NOMO-1 treated with DMSO at 0.1 percent for 48 hours (cell line): ENCODE measurements around the gene FUT1.
A peak's percentile ranks its signal among the peaks of the same experiment; 100 is the strongest.

ENCODE experiments used
- DNase-seq: peaks from one replicate; lab custom pipeline; 2025; ENCODE audit not compliant: unreplicated experiment; lab: John Stamatoyannopoulos, UW

FUT1 gene

GRCh38 chr19:48741129-48741999 lies 11.1 kb downstream of the FUT1 start:
- no peak for DNase-seq

DNA sequence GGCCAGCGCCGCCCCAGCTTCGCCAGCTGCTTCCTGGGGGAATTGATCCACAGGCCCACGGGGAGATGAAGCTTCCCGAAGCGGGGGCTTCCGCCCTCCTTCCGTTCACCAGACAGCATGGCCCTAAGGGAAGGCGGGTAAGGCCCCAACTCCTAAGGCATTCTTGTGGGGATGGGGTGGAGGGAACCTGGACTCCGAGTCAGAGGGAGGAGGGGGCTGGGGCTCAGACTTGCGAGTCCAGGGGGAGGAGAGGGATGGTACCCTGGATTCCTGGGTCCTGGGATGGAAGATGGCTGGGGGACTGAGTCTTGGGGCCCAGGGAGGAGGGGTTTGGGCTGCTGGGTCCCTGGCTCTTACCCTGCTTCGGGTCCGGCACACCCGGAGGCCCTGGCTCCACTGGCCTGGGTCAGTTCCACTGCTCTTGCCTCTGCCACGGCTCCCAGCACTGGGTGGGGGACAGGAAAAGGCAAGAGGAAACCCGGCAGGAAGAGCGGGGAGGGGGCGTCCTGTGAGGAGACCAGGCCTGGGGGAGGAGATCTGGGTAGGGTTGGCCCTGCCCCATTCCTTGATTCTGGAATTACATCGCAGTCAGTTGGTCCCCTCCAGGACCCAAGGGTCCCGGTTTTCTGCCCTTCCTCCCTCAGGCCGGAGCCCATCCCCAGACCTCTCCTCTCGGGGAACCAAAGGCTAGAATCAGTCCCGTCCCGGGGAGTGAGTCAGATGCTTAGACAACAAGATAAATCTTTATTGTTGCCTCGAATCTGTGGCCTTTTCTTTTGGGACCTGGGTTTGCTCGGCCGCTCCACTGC lies 12.1 kb downstream of the FUT1 start, which contains the start of gene RASIP1:
TSS of gene RASIP1 (minus strand) at position 447 of the 809 bp plus-strand sequence. CDS start at position 119, 328 bp downstream.
- no peak for DNase-seq

DNA sequence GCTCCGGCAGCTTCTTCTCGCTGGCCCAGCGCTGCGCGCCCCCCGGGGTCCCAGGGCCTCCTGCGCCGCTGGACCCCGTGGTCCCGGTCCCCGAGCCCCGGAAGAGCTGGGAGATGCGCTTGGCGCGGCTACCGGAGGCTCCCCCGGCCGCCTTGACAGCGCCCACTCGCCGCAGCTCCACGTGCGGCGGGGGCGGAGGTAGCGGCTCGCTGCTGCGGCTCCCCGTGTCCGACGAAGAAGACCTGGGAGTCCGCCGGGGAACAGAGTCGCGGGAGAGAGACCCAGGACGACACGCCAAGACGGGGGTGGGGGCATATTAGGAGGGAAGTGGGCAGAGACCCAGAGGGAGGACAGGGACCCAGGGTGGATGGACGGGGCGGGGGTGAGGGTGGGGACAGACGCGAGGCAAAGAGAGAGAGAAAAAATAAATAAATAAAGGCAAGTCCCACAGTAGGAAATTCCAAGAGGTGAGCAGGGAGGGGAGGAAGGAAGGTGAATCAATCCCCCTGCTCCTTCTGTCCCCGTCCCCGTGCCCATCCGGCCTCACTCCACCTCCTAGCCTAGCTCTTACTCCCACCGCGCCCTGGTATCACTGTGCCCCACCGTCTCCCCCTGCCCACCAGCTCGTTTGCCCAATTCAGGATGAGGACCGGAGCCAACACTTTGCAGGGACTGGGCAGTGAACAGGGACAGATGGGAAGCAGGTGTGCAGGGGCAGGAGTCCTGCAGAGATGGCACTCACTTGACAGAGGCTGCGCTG lies 12.9 kb downstream of the FUT1 start:
- no peak for DNase-seq

DNA sequence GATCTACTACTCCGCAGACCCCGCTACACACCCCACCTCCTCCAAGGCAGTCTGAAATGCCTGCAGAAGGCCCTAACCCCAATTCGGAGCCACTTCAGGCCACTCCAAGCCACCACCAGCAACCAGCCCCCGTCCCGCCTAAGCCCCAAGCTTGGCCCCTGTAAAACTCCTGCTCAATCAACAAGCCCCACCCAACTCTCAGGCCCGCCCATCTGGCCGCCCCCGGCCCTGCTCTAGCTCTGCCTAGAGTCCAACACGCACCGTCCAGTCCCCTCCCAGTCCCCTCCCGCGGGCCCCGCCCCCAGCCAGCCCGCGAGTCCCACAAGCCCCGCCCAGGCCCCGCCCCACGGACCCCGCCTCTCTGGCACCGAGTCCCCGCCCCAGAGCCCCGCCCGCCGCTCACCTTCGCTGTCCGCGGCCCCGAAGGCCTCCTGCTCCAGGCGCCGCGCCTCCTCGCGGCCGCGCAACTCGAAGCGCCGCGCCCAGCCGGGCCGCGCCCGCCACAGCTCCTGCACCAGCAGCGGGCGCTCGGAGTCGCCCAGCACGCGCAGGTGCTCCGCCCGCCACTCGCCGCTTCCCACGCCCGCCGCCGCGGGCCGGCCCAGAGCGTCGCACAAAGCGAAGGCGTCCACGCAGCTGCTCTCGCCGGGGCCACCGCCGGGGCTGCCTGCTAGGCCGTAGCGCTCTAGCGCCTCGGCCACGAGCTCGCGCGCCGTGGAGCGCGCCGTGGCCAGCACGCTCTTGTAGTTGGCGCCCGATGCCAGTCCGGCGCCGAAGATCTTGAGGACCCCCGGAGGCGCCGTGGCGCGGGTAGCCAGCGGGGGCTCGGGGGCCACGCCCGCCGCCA lies 13.7 kb downstream of the FUT1 start:
- peak; percentile 89 for DNase-seq

DNA sequence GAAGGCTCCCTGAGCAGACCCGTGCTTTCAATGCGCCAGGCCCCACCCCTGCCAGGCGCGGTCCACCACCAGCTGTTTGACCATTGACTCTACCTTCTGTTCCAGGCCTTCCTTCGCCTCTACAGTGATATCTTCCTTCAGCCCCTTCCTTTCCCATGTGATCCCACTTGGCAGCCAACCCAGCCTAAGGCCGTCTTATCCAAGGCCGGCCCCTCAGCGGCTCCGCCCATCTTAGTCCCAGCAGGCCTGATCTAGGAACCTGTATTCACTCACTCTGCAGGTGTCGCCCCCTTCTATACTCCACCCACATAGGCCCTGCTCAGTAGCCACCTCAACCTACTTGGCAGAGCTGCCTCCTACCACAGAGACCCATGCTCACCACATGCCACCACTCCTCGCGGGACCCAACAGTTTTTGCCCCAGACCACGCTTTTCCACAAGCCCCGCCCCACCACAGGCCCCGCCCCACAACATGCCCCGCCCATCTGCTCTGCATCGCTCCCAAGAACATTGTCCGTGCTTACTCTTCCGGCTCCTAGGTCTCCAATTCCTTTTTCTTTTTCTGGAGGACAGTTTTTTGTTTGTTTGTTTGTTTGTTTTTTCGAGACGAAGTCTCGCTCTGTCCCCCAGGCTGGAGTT lies 15.0 kb downstream of the FUT1 start:
- DNase-seq = no peak

DNA sequence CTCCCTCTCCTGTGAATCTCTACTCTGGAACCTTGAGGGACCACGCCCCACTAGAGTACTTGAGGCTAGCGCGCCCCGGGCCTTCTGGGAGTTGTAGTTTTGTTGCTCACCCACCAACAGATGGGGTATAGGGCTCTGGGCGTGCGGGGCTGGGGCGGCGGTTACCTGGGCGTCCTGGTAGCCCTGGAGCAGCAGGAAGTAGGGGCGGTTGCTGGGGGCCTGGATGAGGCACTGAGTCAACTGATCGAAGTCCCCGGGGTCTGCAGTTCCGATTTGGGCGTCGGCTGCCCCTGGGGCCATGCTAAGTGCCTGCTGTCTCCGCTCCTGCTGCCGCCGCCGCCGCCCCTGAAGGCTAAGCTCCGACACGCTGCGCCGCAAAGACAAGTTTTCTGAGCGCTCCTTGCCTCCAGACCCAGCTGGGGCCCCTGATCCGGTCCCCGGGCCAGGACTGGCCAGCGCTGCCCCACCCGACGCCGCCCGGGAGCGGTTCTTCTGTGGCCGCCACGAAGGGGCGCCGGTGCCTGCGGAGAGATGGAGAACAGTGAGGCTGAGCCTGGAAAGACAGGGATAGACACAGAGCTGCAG lies 17.3 kb downstream of the FUT1 start:
- DNase-seq = no peak

- no peak for DNase-seq
These were observed 17.8 kb downstream of the FUT1 start for GRCh38 chr19:48734625-48735024.

- DNase-seq = no peak
These were observed 21.0 kb downstream of the FUT1 start for GRCh38 chr19:48731452-48731851.

GRCh38 chr19:48728911-48729664 lies 23.4 kb downstream of the FUT1 start:
- DNase-seq = no peak

- DNase-seq = peak; percentile 89
These were observed 25.9 kb downstream of the FUT1 start for GRCh38 chr19:48726556-48726955.

- DNase-seq = peak; percentile 89
These were observed 27.4 kb downstream of the FUT1 start for GRCh38 chr19:48724796-48725753.

DNA sequence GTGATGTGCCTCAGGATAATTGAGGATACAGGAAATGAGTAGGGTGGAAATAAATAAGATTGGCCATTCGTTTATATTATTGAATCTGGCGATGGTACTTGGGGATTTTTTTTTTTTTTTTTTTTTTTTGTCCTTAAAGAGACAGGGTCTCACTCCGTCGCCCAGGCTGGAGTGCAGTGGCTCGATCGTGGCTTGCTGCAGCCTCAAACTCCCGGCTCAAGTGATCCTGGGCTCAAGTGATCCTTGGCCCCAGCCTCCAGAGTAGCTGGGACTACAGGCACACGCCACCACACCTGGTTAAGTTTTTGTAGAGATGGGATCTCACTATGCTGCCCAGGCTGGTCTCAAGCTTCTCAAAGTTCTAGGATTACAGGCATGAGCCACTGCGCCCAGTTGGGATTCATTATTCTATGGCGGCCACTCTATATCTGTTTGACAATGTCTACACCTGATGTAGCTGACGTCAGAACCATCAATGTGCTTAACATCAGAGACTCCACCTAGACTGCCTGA lies 30.2 kb downstream of the FUT1 start:
- DNase-seq = no peak

GRCh38 chr19:48720613-48721296 lies 31.7 kb downstream of the FUT1 start:
- peak; percentile 97 for DNase-seq

GRCh38 chr19:48720251-48720612 lies 32.2 kb downstream of the FUT1 start:
- DNase-seq = no peak

- DNase-seq = no peak
These were observed 32.9 kb downstream of the FUT1 start, which contains the start of gene MAMSTR for GRCh38 chr19:48719263-48720171. Gene MAMSTR (minus strand): TSS chr19:48719725. CDS start chr19:48719031, 694 bp downstream.
